Adrenal gland (tissue), 5 donors: ENCODE results near the gene BIRC3.

Experiments used
- POLR2A ChIP-seq, 2 donors: fragments of 450-650 bp; IDR thresholded peaks; one replicate each; pipeline ENCODE4 v1.6.1; 2017; ENCODE audit warnings: antibody characterized with exemption in 2 of 2, mild to moderate bottlenecking in 2 of 2, moderate library complexity in 1 of 2
- TF ChIP-seq, protein P1 (sequence below), 6 experiments: fragments of 450-650 bp in 4 of 6; fragments of 200-600 bp in 2 of 6; sonication (generic) in 1 of 6; IDR thresholded peaks; 1 replicate in 5 of 6; 2 replicates in 1 of 6; pipeline versions ENCODE4 v1.5.1 to v1.8.0; 2016 to 2021; ENCODE audit warnings: antibody characterized with exemption in 6 of 6, mild to moderate bottlenecking in 2 of 6, moderate library complexity in 1 of 6
- donor health status: DM: no; HTN: no; CAD: no.

DNA sequence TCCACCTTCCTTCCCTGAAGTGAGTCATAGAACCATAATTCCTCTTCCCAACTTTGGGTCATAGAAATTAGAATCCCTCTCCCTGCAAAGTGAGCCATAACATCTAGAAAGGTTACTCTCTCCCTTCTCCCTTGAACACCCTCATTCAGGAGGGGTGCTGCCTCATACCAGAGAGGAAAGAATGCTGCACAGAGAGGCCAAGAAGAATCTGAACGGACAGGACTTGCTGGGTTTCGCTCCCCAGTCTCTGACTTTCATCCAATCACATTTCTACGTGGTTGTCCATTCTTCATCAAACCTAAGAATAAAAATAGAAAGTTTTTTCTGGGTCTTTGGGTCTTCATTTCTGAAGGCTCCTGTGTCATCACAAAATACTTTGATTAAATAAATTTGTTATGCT is 31.0 kb upstream of the BIRC3 start:
- TF ChIP-seq, protein P1, sequence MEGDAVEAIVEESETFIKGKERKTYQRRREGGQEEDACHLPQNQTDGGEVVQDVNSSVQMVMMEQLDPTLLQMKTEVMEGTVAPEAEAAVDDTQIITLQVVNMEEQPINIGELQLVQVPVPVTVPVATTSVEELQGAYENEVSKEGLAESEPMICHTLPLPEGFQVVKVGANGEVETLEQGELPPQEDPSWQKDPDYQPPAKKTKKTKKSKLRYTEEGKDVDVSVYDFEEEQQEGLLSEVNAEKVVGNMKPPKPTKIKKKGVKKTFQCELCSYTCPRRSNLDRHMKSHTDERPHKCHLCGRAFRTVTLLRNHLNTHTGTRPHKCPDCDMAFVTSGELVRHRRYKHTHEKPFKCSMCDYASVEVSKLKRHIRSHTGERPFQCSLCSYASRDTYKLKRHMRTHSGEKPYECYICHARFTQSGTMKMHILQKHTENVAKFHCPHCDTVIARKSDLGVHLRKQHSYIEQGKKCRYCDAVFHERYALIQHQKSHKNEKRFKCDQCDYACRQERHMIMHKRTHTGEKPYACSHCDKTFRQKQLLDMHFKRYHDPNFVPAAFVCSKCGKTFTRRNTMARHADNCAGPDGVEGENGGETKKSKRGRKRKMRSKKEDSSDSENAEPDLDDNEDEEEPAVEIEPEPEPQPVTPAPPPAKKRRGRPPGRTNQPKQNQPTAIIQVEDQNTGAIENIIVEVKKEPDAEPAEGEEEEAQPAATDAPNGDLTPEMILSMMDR (IDR thresholded peaks at IDR 0.05), result no peak
- no peak for TF ChIP-seq POLR2A (IDR thresholded peaks at IDR 0.05)
